HCT116 (cell line): Measurements from ENCODE around the gene TMEM132D. TPM values are rescaled to one million over a fixed set of nuclear protein-coding genes. Genes with fewer than 3 reads are reported as not detected.

Experiments used
- ATAC-seq: fragments of 200-7000 bp; cut with Tn5 transposase; 2 replicates; pipeline ENCODE4 v1.9.1; 2020; ENCODE audit warnings: mild to moderate bottlenecking, moderate library complexity
- BruUV-seq: library from RNA; stranded (reverse); fragments of 400-500 nt; replicated peaks from 2 replicates; lab custom pipeline; 2021; lab: Mats Ljungman, UMichigan
- CTCF ChIA-PET: fragments of 300-600 bp; sonication (Branson Sonifier 250); formaldehyde crosslinking; loops from one replicate; lab custom pipeline; 2021; ENCODE audit warnings: antibody characterized with exemption; lab: Charles Lee
- POLR2A ChIA-PET: fragments of 300-600, 350-600 bp; sonication (Branson Sonifier 250); formaldehyde crosslinking; loops from one replicate; lab custom pipeline; 2021; ENCODE audit warnings: antibody characterized with exemption; lab: Charles Lee
- RAD21 ChIA-PET, 2 experiments: fragments of 300-600 bp; sonication (Branson Sonifier 250); formaldehyde crosslinking; loops; one replicate each; lab custom pipeline; 2023; ENCODE audit warnings: low total read pairs in 2 of 2; ENCODE audit not compliant: uncharacterized antibody in 2 of 2, unreplicated experiment in 2 of 2, low non-redundant PET in 1 of 2; lab: Charles Lee
- DNase-seq: peaks from one replicate; pipeline ENCODE4 v3.0.0-alpha.2; 2010; ENCODE audit warnings: low read depth, low spot score
- H2AFZ ChIP-seq: fragments of 200-600 bp; shearing (Covaris generic), sonication (generic); 2 replicates; pipeline ENCODE4 v1.6.1; 2017; ENCODE audit warnings: low read depth, mixed run types, mixed read lengths, antibody characterized with exemption, low read length; ENCODE audit not compliant: poor library complexity, severe bottlenecking
- H3K27ac ChIP-seq: 2 replicates; pipeline ENCODE4 v1.5.1; 2012; ENCODE audit warnings: low read depth, low read length
- H3K27me3 ChIP-seq: fragments of 200-600 bp; sonication (generic); 2 replicates; pipeline ENCODE4 v1.6.1; 2016; ENCODE audit warnings: mixed run types, low read length, mixed read lengths; ENCODE audit not compliant: insufficient read depth
- H3K36me3 ChIP-seq, 2 experiments: fragments of 200-500 bp in 1 of 2; fragments of 200-600 bp in 1 of 2; sonication (Bioruptor generic) in 1 of 2; sonication (generic) in 1 of 2; 2 replicates each; pipeline versions ENCODE4 v1.5.1 to v1.6.1; 2014 to 2016; ENCODE audit warnings: low read length in 2 of 2, inconsistent platforms in 1 of 2, mixed read lengths in 1 of 2, mixed run types in 1 of 2; ENCODE audit not compliant: insufficient read depth in 2 of 2, control insufficient read depth in 1 of 2
- H3K4me1 ChIP-seq, 2 experiments: fragments of 200-600 bp in 1 of 2; sonication (generic) in 1 of 2; 2 replicates each; pipeline versions ENCODE4 v1.5.1 to v1.6.1; 2012 to 2017; ENCODE audit warnings: low read length in 2 of 2, inconsistent platforms in 1 of 2, mild to moderate bottlenecking in 1 of 2, mixed read lengths in 1 of 2, mixed run types in 1 of 2, moderate library complexity in 1 of 2; ENCODE audit not compliant: insufficient read depth in 2 of 2, control insufficient read depth in 1 of 2
- H3K4me2 ChIP-seq: fragments of 200-600 bp; sonication (generic); 2 replicates; pipeline ENCODE4 v1.6.1; 2017; ENCODE audit warnings: mixed run types, low read length, mixed read lengths
- H3K4me3 ChIP-seq, 2 experiments: fragments of 200-600 bp in 1 of 2; sonication (generic) in 1 of 2; replicated peaks in 1 of 2; 2 replicates each; pipeline ENCODE4 v1.5.1; 2011 to 2016; ENCODE audit warnings: low read length in 2 of 2, control low read depth in 1 of 2, low read depth in 1 of 2, mild to moderate bottlenecking in 1 of 2, mixed read lengths in 1 of 2, mixed run types in 1 of 2
- H3K79me2 ChIP-seq: fragments of 200-600 bp; sonication (generic); 2 replicates; pipeline ENCODE4 v1.6.1; 2017; ENCODE audit warnings: mild to moderate bottlenecking, mixed run types, low read length, moderate library complexity, mixed read lengths; ENCODE audit not compliant: insufficient read depth
- H3K9ac ChIP-seq: fragments of 200-600 bp; sonication (generic); 2 replicates; pipeline ENCODE4 v1.6.1; 2016; ENCODE audit warnings: low read length, mixed read lengths
- H3K9me2 ChIP-seq: fragments of 200-600 bp; sonication (generic), shearing (Covaris generic); 2 replicates; pipeline ENCODE4 v1.6.1; 2017; ENCODE audit warnings: mixed run types, mild to moderate bottlenecking, moderate library complexity; ENCODE audit not compliant: insufficient read depth
- H3K9me3 ChIP-seq, 2 experiments: fragments of 200-500 bp in 1 of 2; fragments of 200-600 bp in 1 of 2; sonication (Bioruptor generic) in 1 of 2; sonication (generic) in 1 of 2; 2 replicates each; pipeline ENCODE4 v1.6.1; 2014 to 2017; ENCODE audit warnings: low read length in 2 of 2, mixed read lengths in 2 of 2, inconsistent platforms in 1 of 2, low read depth in 1 of 2, mild to moderate bottlenecking in 1 of 2, mixed run types in 1 of 2, moderate library complexity in 1 of 2; ENCODE audit not compliant: control insufficient read depth in 1 of 2, insufficient read depth in 1 of 2
- H4K20me1 ChIP-seq: fragments of 200-600 bp; sonication (generic), shearing (Covaris generic); 2 replicates; pipeline ENCODE4 v1.6.1; 2017; ENCODE audit warnings: mixed run types, mild to moderate bottlenecking, moderate library complexity; ENCODE audit not compliant: insufficient read depth
- CBX3 ChIP-seq: IDR thresholded peaks from 2 replicates; pipeline ENCODE4 v1.6.1; 2012; ENCODE audit warnings: low read depth
- CEBPB ChIP-seq: IDR thresholded peaks from 2 replicates; pipeline ENCODE4 v1.6.1; 2012; ENCODE audit warnings: low read depth
- CTCF ChIP-seq, 3 experiments: fragments of 200-600 bp in 1 of 3; sonication (generic) in 1 of 3; IDR thresholded peaks in 2 of 3; conservative IDR thresholded peaks in 1 of 3; 2 replicates each; pipeline ENCODE4 v1.5.1; 2012 to 2017; ENCODE audit warnings: low read depth in 2 of 3, low read length in 2 of 3, antibody characterized with exemption in 1 of 3, borderline replicate concordance in 1 of 3, control low read depth in 1 of 3, mild to moderate bottlenecking in 1 of 3, mixed read lengths in 1 of 3, mixed run types in 1 of 3, moderate library complexity in 1 of 3; ENCODE audit not compliant: insufficient read depth in 1 of 3
- ELF1 ChIP-seq: IDR thresholded peaks from 2 replicates; pipeline ENCODE4 v1.6.1; 2012; ENCODE audit warnings: low read depth, borderline replicate concordance
- EZH2phosphoT487 ChIP-seq: fragments of 200-600 bp; IDR thresholded peaks from 2 replicates; pipeline ENCODE4 v1.6.1; 2018; ENCODE audit warnings: antibody characterized with exemption, borderline replicate concordance
- JUND ChIP-seq: IDR thresholded peaks from 2 replicates; pipeline ENCODE4 v1.6.1; 2012
- MAX ChIP-seq: IDR thresholded peaks from 2 replicates; pipeline ENCODE4 v1.6.1; 2012
- POLR2A ChIP-seq: IDR thresholded peaks from 2 replicates; pipeline ENCODE4 v1.7.0; 2011; ENCODE audit warnings: borderline replicate concordance; ENCODE audit not compliant: insufficient read depth, insufficient read length; ENCODE audit errors: extremely low read depth
- POLR2AphosphoS5 ChIP-seq: IDR thresholded peaks from 2 replicates; pipeline ENCODE4 v1.6.1; 2011; ENCODE audit warnings: mild to moderate bottlenecking, low read depth, low read length, moderate library complexity
- RAD21 ChIP-seq: IDR thresholded peaks from 2 replicates; pipeline ENCODE4 v1.6.1; 2012; ENCODE audit warnings: low read depth, mild to moderate bottlenecking
- SIN3A ChIP-seq: IDR thresholded peaks from 2 replicates; pipeline ENCODE4 v1.6.1; 2012; ENCODE audit warnings: low read depth
- SP1 ChIP-seq: IDR thresholded peaks from 2 replicates; pipeline ENCODE4 v1.6.1; 2012; ENCODE audit warnings: low read depth
- SRF ChIP-seq: IDR thresholded peaks from 2 replicates; pipeline ENCODE4 v1.6.1; 2012; ENCODE audit warnings: low read depth
- TCF7L2 ChIP-seq: IDR thresholded peaks from 2 replicates; pipeline ENCODE4 v1.7.0; 2011; ENCODE audit warnings: borderline replicate concordance, inconsistent platforms; ENCODE audit not compliant: insufficient read depth, insufficient read length; ENCODE audit errors: extremely low read depth
- YY1 ChIP-seq: IDR thresholded peaks from 2 replicates; pipeline ENCODE4 v1.6.1; 2011; ENCODE audit warnings: low read length, low read depth, moderate library complexity, mild to moderate bottlenecking; ENCODE audit not compliant: insufficient replicate concordance; ENCODE audit errors: extremely low read depth
- ZFX ChIP-seq: fragments of 450-650 bp; IDR thresholded peaks from 2 replicates; pipeline ENCODE4 v1.6.1; 2017
- ZNF274 ChIP-seq: fragments of 200-500 bp; sonication (Bioruptor generic); IDR thresholded peaks from 2 replicates; pipeline ENCODE4 v1.6.1; 2014; ENCODE audit warnings: mild to moderate bottlenecking, low read depth, low read length, inconsistent platforms
- intact Hi-C: fragments of 100-400 bp; cut with micrococcal nuclease; formaldehyde crosslinking; loops from 2 replicates; pipeline ENCODE4 v1.10.0; 2022
- total RNA-seq: library from RNA; stranded (reverse); gene quantifications from one replicate; pipeline ENCODE4 v1.2.1, GENCODE V29; 2021; ENCODE audit not compliant: unreplicated experiment

The TMEM132D gene
- total RNA-seq, 1 experiment from 2014 or later, result not detected

- no peak for TF ChIP-seq JUND
- no peak for TF ChIP-seq SIN3A
- no peak for TF ChIP-seq SRF
- TF ChIP-seq CEBPB, result no peak
- TF ChIP-seq YY1, result no peak
- no peak for TF ChIP-seq POLR2AphosphoS5
- no peak for TF ChIP-seq SP1
Measured at GRCh38 chr12:129127771-129128170, 776.1 kb downstream of the TMEM132D start.

GRCh38 chr12:129127211-129127610, 776.6 kb downstream of the TMEM132D start:
- no peaks in the 10 kb centered on the region for H3K36me3 ChIP-seq
- no peaks in the 10 kb centered on the region for H3K4me1 ChIP-seq
- RAD21 ChIA-PET, result no interaction called here
- POLR2A ChIA-PET, result no interaction called here
- H4K20me1 ChIP-seq, result no peaks in the 10 kb centered on the region
- no peak overlapping the region for H3K4me2 ChIP-seq
- no peak overlapping the region for H3K27ac ChIP-seq
- DNase-seq, result no peak
- TF ChIP-seq RAD21 (no peak), EZH2phosphoT487 (no peak), CTCF (IDR thresholded peaks at IDR 0.05 in 2 of 3, conservative IDR thresholded peaks at IDR 0.05 in 1 of 3; ENCODE audit: borderline replicate concordance in 1 of 3, insufficient read depth in 1 of 3, low read depth in 2 of 3, low read length in 2 of 3) (no peak), JUND (no peak), YY1 (no peak), ZFX (no peak), TCF7L2 (no peak), MAX (no peak), SIN3A (no peak), POLR2A (no peak), SRF (no peak), CBX3 (no peak), ZNF274 (no peak), ELF1 (no peak), SP1 (no peak), POLR2AphosphoS5 (no peak)
- intact Hi-C loops, result no loop called here
- no peak overlapping the region for H2AFZ ChIP-seq
- CTCF ChIA-PET, result no interaction called here
- H3K27me3 ChIP-seq, result no peaks in the 10 kb centered on the region
- no peak overlapping the region for H3K4me3 ChIP-seq
- no TSS peak for BruUV-seq
- H3K9me2 ChIP-seq, result no peaks in the 10 kb centered on the region
- H3K79me2 ChIP-seq, result no peaks in the 10 kb centered on the region
- H3K9ac ChIP-seq, result no peak overlapping the region
- no peak for ATAC-seq
- peaks cover 0 to 15% of the 10 kb centered on the region in 2 experiments; a peak in 2 of 4 replicates for H3K9me3 ChIP-seq

More at GRCh38 chr12:129127771-129128170, 776.1 kb downstream of the TMEM132D start:
- H2AFZ ChIP-seq, result no peak overlapping the region
- no peak overlapping the region for H3K4me2 ChIP-seq
- no peaks in the 10 kb centered on the region for H3K36me3 ChIP-seq
- H3K9ac ChIP-seq, result no peak overlapping the region
- H3K9me3 ChIP-seq, result peaks cover 0 to 15% of the 10 kb centered on the region in 2 experiments; a peak in 2 of 4 replicates
- POLR2A ChIA-PET, result no interaction called here
- H3K79me2 ChIP-seq, result no peaks in the 10 kb centered on the region
- ATAC-seq (no peak), DNase-seq (no peak)
- H3K27ac ChIP-seq, result no peak overlapping the region
- BruUV-seq, result no TSS peak
- no peak overlapping the region for H3K4me3 ChIP-seq
- H3K4me1 ChIP-seq, result no peaks in the 10 kb centered on the region
- H3K27me3 ChIP-seq, result no peaks in the 10 kb centered on the region
- no peaks in the 10 kb centered on the region for H3K9me2 ChIP-seq
- no peaks in the 10 kb centered on the region for H4K20me1 ChIP-seq
- intact Hi-C loops, result no loop called here
- CTCF ChIA-PET, result no interaction called here
- RAD21 ChIA-PET, result no interaction called here
